ENCODE results near the gene OR11H6.
"Not testable (repeated sequence)": the region's sequence is repeated elsewhere in the genome, so short reads cannot be mapped to it uniquely, and the experiment has no call there.

OR11H6 gene

GRCh38 chr14:20184181-20184580, 39.3 kb upstream of the OR11H6 start:
- Histone ChIP-seq H3K4me1 (ENCODE audit: insufficient read depth, insufficient read length) (no peaks in the 10 kb centered on the region), H3K4me3 (ENCODE audit: insufficient read length, low read depth) (no peak overlapping the region), H3K27me3 (ENCODE audit: insufficient read depth, insufficient read length) (no peaks in the 10 kb centered on the region), H3K9me3 (ENCODE audit: insufficient read depth, low read length) (no peaks in the 10 kb centered on the region), H3K9ac (ENCODE audit: insufficient read length, low read depth) (no peak overlapping the region), H3K36me3 (ENCODE audit: insufficient read depth, insufficient read length, low read length) (no peaks in the 10 kb centered on the region)
- no peak for DNase-seq (ENCODE audit: low read depth, low spot score)
- TF ChIP-seq SUZ12 (IDR thresholded peaks at IDR 0.05; ENCODE audit: extremely low read depth, insufficient read depth, insufficient read length): no peak
- TF ChIP-seq YY1 (IDR thresholded peaks at IDR 0.05; ENCODE audit: insufficient read depth, insufficient read length): no peak
- TF ChIP-seq ZNF274 (IDR thresholded peaks at IDR 0.05; ENCODE audit: low read depth, low read length): no peak

DNA sequence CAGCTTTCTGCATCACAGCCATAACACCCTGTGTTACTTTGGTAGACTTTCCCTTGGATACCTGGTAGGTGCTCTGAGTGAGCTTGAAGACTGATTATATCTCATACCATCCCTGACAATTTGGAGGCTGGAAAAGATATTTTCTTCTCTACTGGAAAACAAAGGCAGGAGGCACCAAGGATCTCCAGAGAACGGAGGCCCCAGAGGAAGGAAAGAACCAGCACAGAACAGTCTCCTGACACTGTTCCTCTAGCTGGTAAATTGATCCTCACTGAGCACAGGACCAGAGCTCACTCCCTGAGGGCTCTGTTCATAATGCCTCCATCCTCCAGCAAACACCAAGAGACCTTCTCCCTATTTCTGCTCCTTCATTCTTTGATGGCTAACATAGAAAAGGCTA, 32.9 kb upstream of the OR11H6 start, which contains the start of gene OR11G2:
Gene OR11G2, plus strand, starts transcription at position 301 of the 400 bp plus-strand sequence. CDS start 6,542 bp downstream, outside the sequence.
- H3K9me3 ChIP-seq (ENCODE audit: insufficient read depth, low read length): no peaks in the 10 kb centered on the region
- H3K4me3 ChIP-seq (ENCODE audit: insufficient read length, low read depth): no peak within 1 kb of the TSS
- no peaks in the 10 kb centered on the region for H3K27me3 ChIP-seq (ENCODE audit: insufficient read depth, insufficient read length)
- no peak for DNase-seq (ENCODE audit: low read depth, low spot score)
- no peak for TF ChIP-seq ZNF274 (IDR thresholded peaks at IDR 0.05; ENCODE audit: low read depth, low read length)
- TF ChIP-seq YY1 (IDR thresholded peaks at IDR 0.05; ENCODE audit: insufficient read depth, insufficient read length): no peak
- TF ChIP-seq SUZ12 (IDR thresholded peaks at IDR 0.05; ENCODE audit: extremely low read depth, insufficient read depth, insufficient read length): no peak
- H3K36me3 ChIP-seq (ENCODE audit: insufficient read depth, insufficient read length, low read length): no peaks in the 10 kb centered on the region
- H3K9ac ChIP-seq (ENCODE audit: insufficient read length, low read depth): no peak within 1 kb of the TSS
- H3K4me1 ChIP-seq (ENCODE audit: insufficient read depth, insufficient read length): no peaks in the 10 kb centered on the region

- Histone ChIP-seq H3K9ac (ENCODE audit: insufficient read length, low read depth) (no peak overlapping the region), H3K4me1 (ENCODE audit: insufficient read depth, insufficient read length) (no peaks in the 10 kb centered on the region), H3K4me3 (ENCODE audit: insufficient read length, low read depth) (no peak overlapping the region), H3K9me3 (ENCODE audit: insufficient read depth, low read length) (no peaks in the 10 kb centered on the region), H3K27me3 (ENCODE audit: insufficient read depth, insufficient read length) (no peaks in the 10 kb centered on the region), H3K36me3 (ENCODE audit: insufficient read depth, insufficient read length, low read length) (no peaks in the 10 kb centered on the region)
- TF ChIP-seq ZNF274 (IDR thresholded peaks at IDR 0.05; ENCODE audit: low read depth, low read length) (no peak), YY1 (IDR thresholded peaks at IDR 0.05; ENCODE audit: insufficient read depth, insufficient read length) (no peak)
- no peak for DNase-seq (ENCODE audit: low read depth, low spot score)
Observed at GRCh38 chr14:20191396-20191795, 32.1 kb upstream of the OR11H6 start.

GRCh38 chr14:20194101-20194500, 29.4 kb upstream of the OR11H6 start:
- Histone ChIP-seq H3K4me3 (ENCODE audit: insufficient read length, low read depth) (no peak overlapping the region), H3K36me3 (ENCODE audit: insufficient read depth, insufficient read length, low read length) (no peaks in the 10 kb centered on the region), H3K27me3 (ENCODE audit: insufficient read depth, insufficient read length) (no peaks in the 10 kb centered on the region), H3K4me1 (ENCODE audit: insufficient read depth, insufficient read length) (no peaks in the 10 kb centered on the region), H3K9me3 (ENCODE audit: insufficient read depth, low read length) (no peaks in the 10 kb centered on the region), H3K9ac (ENCODE audit: insufficient read length, low read depth) (no peak overlapping the region)
- TF ChIP-seq YY1 (IDR thresholded peaks at IDR 0.05; ENCODE audit: insufficient read depth, insufficient read length): no peak
- no peak for TF ChIP-seq ZNF274 (IDR thresholded peaks at IDR 0.05; ENCODE audit: low read depth, low read length)
- no peak for TF ChIP-seq SUZ12 (IDR thresholded peaks at IDR 0.05; ENCODE audit: extremely low read depth, insufficient read depth, insufficient read length)
- DNase-seq (ENCODE audit: low read depth, low spot score): no peak

- not testable (repeated sequence) for H3K9me3 ChIP-seq (ENCODE audit: insufficient read depth, low read length); H3K27me3 ChIP-seq (ENCODE audit: insufficient read depth, insufficient read length); H3K36me3 ChIP-seq (ENCODE audit: insufficient read depth, insufficient read length, low read length); H3K4me1 ChIP-seq (ENCODE audit: insufficient read depth, insufficient read length); H3K4me3 ChIP-seq (ENCODE audit: insufficient read length, low read depth); H3K9ac ChIP-seq (ENCODE audit: insufficient read length, low read depth); DNase-seq (ENCODE audit: low read depth, low spot score)
Observed at GRCh38 chr14:20195170-20195569, 28.3 kb upstream of the OR11H6 start.

GRCh38 chr14:20195911-20196310, 27.6 kb upstream of the OR11H6 start:
- no peaks in the 10 kb centered on the region for H3K27me3 ChIP-seq (ENCODE audit: insufficient read depth, insufficient read length)
- no peaks in the 10 kb centered on the region for H3K4me1 ChIP-seq (ENCODE audit: insufficient read depth, insufficient read length)
- no peak overlapping the region for H3K4me3 ChIP-seq (ENCODE audit: insufficient read length, low read depth)
- TF ChIP-seq ZNF274 (IDR thresholded peaks at IDR 0.05; ENCODE audit: low read depth, low read length) (no peak), YY1 (IDR thresholded peaks at IDR 0.05; ENCODE audit: insufficient read depth, insufficient read length) (no peak), SUZ12 (IDR thresholded peaks at IDR 0.05; ENCODE audit: extremely low read depth, insufficient read depth, insufficient read length) (no peak)
- DNase-seq (ENCODE audit: low read depth, low spot score): no peak
- H3K9ac ChIP-seq (ENCODE audit: insufficient read length, low read depth): no peak overlapping the region
- no peaks in the 10 kb centered on the region for H3K9me3 ChIP-seq (ENCODE audit: insufficient read depth, low read length)
- H3K36me3 ChIP-seq (ENCODE audit: insufficient read depth, insufficient read length, low read length): no peaks in the 10 kb centered on the region

- Histone ChIP-seq H3K36me3 (ENCODE audit: insufficient read depth, insufficient read length, low read length) (no peaks in the 10 kb centered on the region), H3K4me3 (ENCODE audit: insufficient read length, low read depth) (no peak overlapping the region), H3K4me1 (ENCODE audit: insufficient read depth, insufficient read length) (no peaks in the 10 kb centered on the region), H3K27me3 (ENCODE audit: insufficient read depth, insufficient read length) (no peaks in the 10 kb centered on the region), H3K9ac (ENCODE audit: insufficient read length, low read depth) (no peak overlapping the region), H3K9me3 (ENCODE audit: insufficient read depth, low read length) (no peaks in the 10 kb centered on the region)
- TF ChIP-seq SUZ12 (IDR thresholded peaks at IDR 0.05; ENCODE audit: extremely low read depth, insufficient read depth, insufficient read length): no peak
- no peak for TF ChIP-seq ZNF274 (IDR thresholded peaks at IDR 0.05; ENCODE audit: low read depth, low read length)
- no peak for TF ChIP-seq YY1 (IDR thresholded peaks at IDR 0.05; ENCODE audit: insufficient read depth, insufficient read length)
- no peak for DNase-seq (ENCODE audit: low read depth, low spot score)
Observed at GRCh38 chr14:20197459-20197858, 26.1 kb upstream of the OR11H6 start.

- no peaks in the 10 kb centered on the region for H3K9me3 ChIP-seq (ENCODE audit: insufficient read depth, low read length)
Observed at GRCh38 chr14:20198991-20199390, 24.5 kb upstream of the OR11H6 start.

More at GRCh38 chr14:20198991-20199390, 24.5 kb upstream of the OR11H6 start:
- no peak overlapping the region for H3K9ac ChIP-seq (ENCODE audit: insufficient read length, low read depth)
- no peak for DNase-seq (ENCODE audit: low read depth, low spot score)
- no peaks in the 10 kb centered on the region for H3K27me3 ChIP-seq (ENCODE audit: insufficient read depth, insufficient read length)
- no peak overlapping the region for H3K4me3 ChIP-seq (ENCODE audit: insufficient read length, low read depth)
- H3K4me1 ChIP-seq (ENCODE audit: insufficient read depth, insufficient read length): no peaks in the 10 kb centered on the region
- TF ChIP-seq ZNF274 (IDR thresholded peaks at IDR 0.05; ENCODE audit: low read depth, low read length) (no peak), YY1 (IDR thresholded peaks at IDR 0.05; ENCODE audit: insufficient read depth, insufficient read length) (no peak), SUZ12 (IDR thresholded peaks at IDR 0.05; ENCODE audit: extremely low read depth, insufficient read depth, insufficient read length) (no peak)
- no peaks in the 10 kb centered on the region for H3K36me3 ChIP-seq (ENCODE audit: insufficient read depth, insufficient read length, low read length)
